HG03060 (cell line): ENCODE measurements around the gene C16orf78.
A peak's percentile ranks its signal among the peaks of the same experiment; 100 is the strongest.

Experiments used
- ATAC-seq: cut with Tn5 transposase; IDR thresholded peaks from one replicate; pipeline ENCODE4 v1.9.1; 2021; ENCODE audit warnings: low read depth, moderate number of reproducible peaks; ENCODE audit not compliant: unreplicated experiment

C16orf78 gene

GRCh38 chr16:49378238-49378637, 4.6 kb downstream of the C16orf78 start:
- no peak for ATAC-seq

DNA sequence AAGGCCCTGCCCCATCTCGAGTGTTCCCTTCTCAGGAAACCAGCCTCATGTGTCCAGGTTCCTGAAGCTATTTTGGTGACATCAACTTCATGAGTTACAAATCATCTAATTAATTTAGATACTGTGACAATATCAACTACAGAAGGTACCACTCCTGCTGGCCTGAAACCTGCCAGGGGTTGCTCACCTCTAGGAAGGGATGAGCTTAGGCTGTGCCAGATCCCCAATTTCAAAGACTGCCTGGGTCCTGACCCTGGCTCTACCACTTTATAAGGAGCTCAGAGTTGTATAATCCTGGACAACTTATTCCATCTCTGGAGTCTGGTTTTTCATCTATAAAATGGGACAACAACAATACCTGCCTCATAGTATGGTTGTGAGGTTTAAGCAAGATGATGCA, 5.2 kb downstream of the C16orf78 start:
- ATAC-seq = no peak

- ATAC-seq = no peak
These were observed 9.3 kb downstream of the C16orf78 start for GRCh38 chr16:49382916-49383315.

DNA sequence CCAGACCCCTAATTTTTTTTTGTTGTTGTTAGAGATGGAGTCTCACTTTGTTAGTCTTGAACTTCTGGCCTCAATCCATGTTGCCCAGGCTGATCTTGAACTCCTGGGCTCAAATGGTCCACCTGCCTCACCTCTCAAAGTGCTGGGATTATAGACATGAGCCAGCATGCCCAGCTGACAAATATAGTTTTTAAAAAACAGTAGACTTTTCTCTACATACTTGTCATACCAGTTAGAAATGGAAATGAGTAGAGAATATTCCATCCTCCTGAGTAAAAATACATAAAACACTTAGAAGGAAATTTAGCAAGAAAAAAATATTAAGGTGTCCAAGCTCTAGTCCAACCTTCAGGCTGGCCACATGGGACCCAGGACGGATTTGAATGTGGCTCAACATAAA, 21.4 kb downstream of the C16orf78 start:
- ATAC-seq = no peak

DNA sequence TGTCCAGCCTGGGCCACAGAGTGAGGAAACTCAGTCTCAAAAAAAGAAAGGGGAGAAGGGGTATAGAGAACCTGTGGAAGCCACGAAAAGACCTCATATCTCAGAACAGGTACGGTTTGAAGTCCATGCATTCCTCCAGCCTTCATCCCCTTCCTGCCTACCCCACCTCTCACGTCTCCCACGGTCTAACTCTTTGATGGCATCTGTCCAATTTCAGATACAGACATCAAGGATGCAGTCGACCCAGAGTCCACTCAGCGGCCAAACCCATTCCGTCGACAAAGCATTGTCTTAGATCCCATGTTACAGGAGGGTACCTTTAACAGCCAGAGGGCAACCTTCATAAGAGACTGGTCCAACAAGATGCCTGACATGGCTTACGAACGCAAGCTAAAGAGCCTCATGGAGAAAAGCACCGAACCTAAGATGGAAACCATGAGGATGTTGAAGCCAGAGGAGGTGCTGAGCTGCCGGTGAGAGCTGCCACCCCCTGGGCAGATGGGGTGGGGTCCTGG, 22.7 kb downstream of the C16orf78 start:
- ATAC-seq = no peak

GRCh38 chr16:49398761-49399160, 25.2 kb downstream of the C16orf78 start:
- ATAC-seq = no peak

GRCh38 chr16:49399594-49400364, 26.2 kb downstream of the C16orf78 start:
- ATAC-seq = peak; percentile 97

- ATAC-seq = no peak
These were observed 27.0 kb downstream of the C16orf78 start for GRCh38 chr16:49400611-49401010.

DNA sequence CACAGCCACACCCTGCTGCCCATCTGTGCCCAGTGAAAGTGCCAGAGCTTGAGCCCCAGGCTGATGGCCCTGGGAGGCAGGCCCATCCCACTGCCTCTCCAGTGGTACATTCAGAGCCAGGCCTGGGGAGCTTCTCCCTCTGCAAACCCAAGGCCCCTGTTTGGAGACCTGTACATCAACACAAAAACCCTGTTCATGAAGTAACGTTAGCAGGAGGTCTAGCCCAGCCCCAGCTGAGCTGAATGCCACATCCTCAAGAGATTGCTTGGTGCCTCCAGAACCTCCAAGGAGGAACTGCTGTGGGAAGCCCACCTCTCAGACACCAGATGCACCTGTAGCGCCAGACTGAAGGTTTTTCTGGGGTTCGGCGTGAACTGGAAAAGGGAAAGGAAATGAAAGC, 31.5 kb downstream of the C16orf78 start:
- no peak for ATAC-seq

DNA sequence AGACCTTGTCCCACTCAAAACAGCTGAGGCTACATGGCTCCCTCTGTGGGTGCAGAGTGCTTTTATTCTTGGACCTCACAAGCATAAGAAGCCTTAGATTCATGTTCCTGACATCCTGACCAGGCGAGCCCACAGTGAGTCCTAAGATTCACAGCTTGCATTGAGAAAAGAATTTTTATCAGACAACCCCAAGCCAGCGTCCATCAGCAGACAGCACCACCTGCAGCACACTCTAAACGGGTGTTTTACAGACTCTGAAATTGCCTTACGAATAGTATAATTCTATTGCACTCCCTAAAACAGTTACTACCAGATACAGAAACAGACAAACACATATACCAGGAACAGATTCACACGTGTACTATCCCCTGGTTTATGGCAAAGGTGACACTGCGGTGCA, 31.9 kb downstream of the C16orf78 start:
- ATAC-seq = no peak

- peak; percentile 97 for ATAC-seq
These were observed 34.4 kb downstream of the C16orf78 start for GRCh38 chr16:49407873-49408550.

GRCh38 chr16:49409121-49409520, 35.5 kb downstream of the C16orf78 start:
- ATAC-seq = no peak

- no peak for ATAC-seq
These were observed 36.6 kb downstream of the C16orf78 start for GRCh38 chr16:49410226-49410625.

- no peak for ATAC-seq
These were observed 37.7 kb downstream of the C16orf78 start for GRCh38 chr16:49411121-49411970.

DNA sequence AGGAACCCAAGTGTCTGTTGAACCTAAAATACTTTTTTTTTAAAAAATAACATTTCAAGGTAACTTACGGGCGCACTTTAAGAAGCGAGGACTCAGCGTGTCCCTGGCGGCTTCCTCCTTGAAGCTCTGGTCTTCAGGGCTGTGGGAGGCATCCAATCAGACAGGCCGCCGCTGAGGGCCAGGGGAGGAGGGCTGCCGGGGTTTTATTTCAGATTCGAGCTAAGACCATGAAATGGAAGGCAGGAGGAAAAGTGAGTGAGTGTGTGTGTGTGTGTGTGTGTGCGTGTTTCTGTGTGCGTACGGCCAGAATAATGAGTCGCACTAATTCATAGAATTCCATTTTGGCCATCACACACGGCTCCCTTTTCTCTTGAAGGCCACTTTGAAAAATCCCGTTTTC, 41.1 kb downstream of the C16orf78 start:
- no peak for ATAC-seq

GRCh38 chr16:49415083-49415482, 41.5 kb downstream of the C16orf78 start:
- no peak for ATAC-seq

- no peak for ATAC-seq
These were observed 42.5 kb downstream of the C16orf78 start for GRCh38 chr16:49416001-49416675.

DNA sequence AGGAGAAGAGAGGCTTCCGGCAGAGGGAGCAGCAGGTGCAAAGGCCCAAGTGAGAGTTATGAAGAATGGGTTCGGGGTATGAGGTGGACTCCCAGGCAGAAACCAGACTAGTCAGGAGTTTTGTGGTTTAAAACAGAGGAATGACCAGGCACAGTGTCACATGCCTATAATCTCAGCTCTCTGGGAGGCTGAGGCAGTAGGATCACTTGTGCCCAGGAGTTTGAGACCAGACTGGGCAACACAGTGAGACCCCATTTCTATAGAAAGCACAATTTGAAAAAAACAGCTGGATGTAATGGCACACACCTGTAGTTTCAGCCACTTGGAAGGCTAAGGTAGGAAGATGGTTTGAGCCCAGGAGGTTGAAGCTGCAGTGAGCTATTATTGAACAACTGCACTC, 43.8 kb downstream of the C16orf78 start:
- ATAC-seq = no peak

DNA sequence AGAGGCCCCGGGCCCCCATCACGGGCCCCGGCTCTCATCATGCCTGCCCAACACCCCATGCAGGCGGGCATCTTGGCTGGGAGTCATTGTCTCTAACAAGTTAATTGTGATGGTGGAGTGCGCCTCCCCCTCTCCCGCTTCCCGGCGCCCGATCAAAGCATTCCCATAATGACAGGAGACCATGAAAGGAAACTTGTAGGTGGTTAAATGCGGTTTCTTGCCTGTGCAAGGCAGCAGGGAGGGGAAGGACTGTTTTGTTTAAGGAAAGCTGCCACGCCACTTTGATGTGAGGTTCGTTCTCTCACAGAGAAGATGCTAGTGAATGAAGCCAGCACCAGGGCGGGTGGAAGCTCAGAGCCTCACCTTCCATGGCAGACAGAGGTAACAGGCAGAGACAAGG, 45.4 kb downstream of the C16orf78 start:
- ATAC-seq = no peak

DNA sequence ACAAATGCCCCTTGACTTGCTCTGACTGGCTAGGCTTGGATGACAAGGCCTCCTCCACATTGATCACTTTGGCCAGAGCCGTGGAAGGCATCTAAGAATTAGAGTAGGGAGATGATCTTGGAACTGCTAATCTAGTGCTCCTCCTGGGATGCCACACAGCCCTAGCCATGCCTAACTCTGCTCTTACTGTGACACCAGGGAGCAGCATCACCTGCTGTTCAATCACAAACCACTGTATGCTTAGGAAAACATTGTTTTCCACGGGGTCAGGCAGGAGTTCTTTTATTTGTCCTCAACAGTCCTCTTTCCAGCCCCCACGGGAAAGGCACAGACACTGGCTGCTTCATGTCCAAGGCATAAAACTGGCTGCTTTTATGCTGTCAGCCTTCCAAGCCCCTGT, 46.3 kb downstream of the C16orf78 start:
- no peak for ATAC-seq
